ENCODE results near the gene SLC6A2. TPM values are rescaled to one million over a fixed set of nuclear protein-coding genes. Genes with fewer than 3 reads are reported as not detected.

Gene SLC6A2
- total RNA-seq, 2 experiments from 2014 or later, result not detected

DNA sequence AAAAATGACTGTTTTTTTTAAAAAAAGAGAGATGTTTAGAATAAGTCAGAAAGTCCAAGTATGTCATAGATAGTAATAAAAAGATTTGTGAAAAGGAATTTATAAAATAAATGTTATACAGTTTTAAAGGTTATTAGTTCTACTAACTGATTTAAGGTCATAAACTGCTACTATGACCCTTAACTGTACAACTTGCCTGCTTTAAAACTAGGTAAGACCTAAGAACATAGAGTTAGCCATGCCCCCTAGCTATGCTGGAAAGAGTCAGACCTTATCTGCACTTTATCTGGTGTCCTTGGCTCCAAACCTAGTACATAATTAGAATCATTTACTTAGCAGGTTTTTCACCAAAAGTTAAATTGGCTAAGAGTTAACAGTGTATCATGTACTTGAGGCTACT is 23.5 kb upstream of the SLC6A2 start:
- no peaks in the 10 kb centered on the region for H3K9me3 Mint-ChIP-seq
- CTCF ChIA-PET, result interaction anchor here (1.5 kb wide), 1 partner anchor 167 kb away, joined by 4 read pairs; no protein-coding TSS in a partner anchor
- no peak overlapping the region for H3K4me3 Mint-ChIP-seq
- H3K27ac Mint-ChIP-seq, result no peak overlapping the region
- intact Hi-C loops (cut with micrococcal nuclease), result no loop called here
- no peaks in the 10 kb centered on the region for H3K4me1 Mint-ChIP-seq (ENCODE audit: low read depth)
- H3K27me3 Mint-ChIP-seq, result peaks cover 6% of the 10 kb centered on the region
- DNase-seq, result no peak
- POLR2A ChIA-PET, result no interaction called here
- H3K36me3 Mint-ChIP-seq, result no peaks in the 10 kb centered on the region

GRCh38 chr16:55634193-55634592 is 21.6 kb upstream of the SLC6A2 start:
- ChIA-PET CTCF (no interaction called here), POLR2A (no interaction called here)
- H3K9me3 Mint-ChIP-seq, result no peaks in the 10 kb centered on the region
- DNase-seq, result no peak
- H3K36me3 Mint-ChIP-seq, result no peaks in the 10 kb centered on the region
- H3K4me3 Mint-ChIP-seq, result no peak overlapping the region
- H3K27ac Mint-ChIP-seq, result no peak overlapping the region
- intact Hi-C loops (cut with micrococcal nuclease), result no loop called here
- H3K27me3 Mint-ChIP-seq, result peaks cover 8% of the 10 kb centered on the region
- no peaks in the 10 kb centered on the region for H3K4me1 Mint-ChIP-seq (ENCODE audit: low read depth)

- ChIA-PET POLR2A (no interaction called here), CTCF (no interaction called here)
Measured at GRCh38 chr16:55638256-55638655, 17.5 kb upstream of the SLC6A2 start.

DNA sequence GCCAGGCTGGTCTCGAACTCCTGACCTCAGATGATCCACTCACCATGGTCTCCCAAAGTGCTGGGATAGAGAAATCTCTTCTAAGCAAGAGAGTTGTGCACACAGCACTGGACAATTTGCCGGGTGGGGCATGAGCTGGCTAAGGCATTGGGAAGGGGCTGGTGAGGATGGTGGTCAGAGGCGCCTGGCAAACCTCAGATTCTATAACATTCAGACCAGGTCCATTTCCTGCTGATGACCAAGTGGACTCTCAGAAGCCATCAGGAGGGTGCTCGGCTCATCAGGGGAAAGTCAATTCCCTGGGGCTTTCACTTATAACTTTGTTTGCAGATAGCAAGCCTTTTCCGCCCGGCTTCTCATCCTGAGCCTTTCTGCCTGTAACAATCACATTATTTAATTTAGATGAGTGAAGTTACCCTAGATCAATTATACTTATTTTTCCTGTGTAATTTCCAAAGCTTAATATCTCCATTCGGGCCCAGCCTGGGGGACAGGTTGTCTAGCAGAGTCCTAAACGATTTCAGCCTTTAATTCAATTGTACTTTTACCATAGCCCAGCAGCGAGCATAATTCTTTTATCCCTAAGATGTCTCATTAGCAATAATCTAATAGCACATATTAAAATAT is 15.0 kb upstream of the SLC6A2 start:
- Mint-ChIP-seq H3K4me3 (no peak overlapping the region), H3K27ac (no peak overlapping the region), H3K9me3 (no peaks in the 10 kb centered on the region), H3K36me3 (no peaks in the 10 kb centered on the region), H3K27me3 (peaks cover 8% of the 10 kb centered on the region), H3K4me1 (ENCODE audit: low read depth) (no peaks in the 10 kb centered on the region)
- intact Hi-C loops (cut with micrococcal nuclease), result no loop called here
- ChIA-PET POLR2A (no interaction called here), CTCF (interaction anchor here (1.3 kb wide), 1 partner anchor 176 kb away, joined by 5 read pairs; no protein-coding TSS in a partner anchor)
- DNase-seq, result no peak

More at GRCh38 chr16:55638256-55638655, 17.5 kb upstream of the SLC6A2 start:
- intact Hi-C loops (cut with micrococcal nuclease), result no loop called here
- Mint-ChIP-seq H3K27me3 (peaks cover 8% of the 10 kb centered on the region), H3K36me3 (no peaks in the 10 kb centered on the region), H3K4me3 (no peak overlapping the region), H3K9me3 (no peaks in the 10 kb centered on the region), H3K4me1 (ENCODE audit: low read depth) (no peaks in the 10 kb centered on the region), H3K27ac (no peak overlapping the region)
- no peak for DNase-seq

DNA sequence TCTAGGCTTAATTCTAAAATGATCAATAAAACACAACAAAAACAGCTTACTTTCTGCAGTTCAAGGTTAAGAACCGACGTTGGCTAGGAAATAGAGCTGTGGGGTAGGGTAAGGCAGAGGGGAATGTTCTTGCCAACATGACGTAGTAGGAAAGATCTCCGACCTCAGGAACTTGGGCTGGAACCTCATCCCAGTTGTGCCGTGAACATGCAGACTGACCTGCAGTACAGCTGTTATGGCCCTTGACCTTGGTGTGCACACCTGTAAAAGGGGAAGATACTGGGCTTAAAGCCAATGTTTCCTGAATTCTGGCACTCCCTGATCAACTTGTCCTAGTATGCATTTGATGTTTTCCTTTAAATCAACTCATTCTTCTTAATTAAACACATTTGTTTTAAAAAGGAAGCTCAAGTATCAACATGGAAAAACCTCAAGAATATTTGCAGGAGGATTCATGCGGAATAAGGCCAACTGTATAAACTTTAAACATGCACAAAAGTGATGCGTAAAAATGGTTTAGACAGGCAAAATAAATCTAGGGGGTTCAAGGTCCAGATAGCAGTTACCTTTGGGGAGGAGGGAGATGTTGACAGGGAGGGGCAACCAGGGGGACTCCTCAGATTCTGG is 14.2 kb upstream of the SLC6A2 start:
- DNase-seq, result no peak
- intact Hi-C loops (cut with micrococcal nuclease), result no loop called here
- peaks cover 7% of the 10 kb centered on the region for H3K27me3 Mint-ChIP-seq
- no peak overlapping the region for H3K4me3 Mint-ChIP-seq
- no peaks in the 10 kb centered on the region for H3K4me1 Mint-ChIP-seq (ENCODE audit: low read depth)
- CTCF ChIA-PET, result interaction anchor here (1.3 kb wide), 1 partner anchor 177 kb away, joined by 5 read pairs; no protein-coding TSS in a partner anchor
- POLR2A ChIA-PET, result interaction anchor here (0.5 kb wide), 1 partner anchor 15 kb away, joined by 3 read pairs; no protein-coding TSS in a partner anchor
- H3K36me3 Mint-ChIP-seq, result no peaks in the 10 kb centered on the region
- no peak overlapping the region for H3K27ac Mint-ChIP-seq
- no peaks in the 10 kb centered on the region for H3K9me3 Mint-ChIP-seq

DNA sequence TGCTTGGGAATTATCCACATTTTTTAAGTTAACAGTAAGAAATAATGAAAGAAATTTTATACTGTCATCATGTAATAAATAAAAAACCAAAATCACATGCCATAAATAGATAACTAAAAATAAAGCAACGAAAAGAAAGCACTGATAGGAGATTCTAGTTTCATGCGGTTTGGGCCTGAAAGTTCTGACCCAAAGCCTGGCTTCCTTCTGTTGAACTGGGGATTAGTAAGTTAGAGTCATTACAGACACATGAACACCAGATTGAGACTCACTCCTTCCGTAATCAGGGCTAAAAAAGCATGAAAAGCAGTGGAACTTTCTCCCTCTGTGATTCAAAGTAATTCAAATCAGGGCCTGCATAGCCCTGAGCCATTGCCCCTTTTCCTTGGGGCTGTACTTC is 13.2 kb upstream of the SLC6A2 start:
- DNase-seq, result no peak
- ChIA-PET CTCF (interaction anchor here (1.2 kb wide), 1 partner anchor 178 kb away, joined by 4 read pairs; no protein-coding TSS in a partner anchor), POLR2A (no interaction called here)
- H3K27ac Mint-ChIP-seq, result no peak overlapping the region
- no peak overlapping the region for H3K4me3 Mint-ChIP-seq
- no peaks in the 10 kb centered on the region for H3K9me3 Mint-ChIP-seq
- no peaks in the 10 kb centered on the region for H3K4me1 Mint-ChIP-seq (ENCODE audit: low read depth)
- H3K36me3 Mint-ChIP-seq, result no peaks in the 10 kb centered on the region
- intact Hi-C loops (cut with micrococcal nuclease), result no loop called here
- peaks cover 7% of the 10 kb centered on the region for H3K27me3 Mint-ChIP-seq

DNA sequence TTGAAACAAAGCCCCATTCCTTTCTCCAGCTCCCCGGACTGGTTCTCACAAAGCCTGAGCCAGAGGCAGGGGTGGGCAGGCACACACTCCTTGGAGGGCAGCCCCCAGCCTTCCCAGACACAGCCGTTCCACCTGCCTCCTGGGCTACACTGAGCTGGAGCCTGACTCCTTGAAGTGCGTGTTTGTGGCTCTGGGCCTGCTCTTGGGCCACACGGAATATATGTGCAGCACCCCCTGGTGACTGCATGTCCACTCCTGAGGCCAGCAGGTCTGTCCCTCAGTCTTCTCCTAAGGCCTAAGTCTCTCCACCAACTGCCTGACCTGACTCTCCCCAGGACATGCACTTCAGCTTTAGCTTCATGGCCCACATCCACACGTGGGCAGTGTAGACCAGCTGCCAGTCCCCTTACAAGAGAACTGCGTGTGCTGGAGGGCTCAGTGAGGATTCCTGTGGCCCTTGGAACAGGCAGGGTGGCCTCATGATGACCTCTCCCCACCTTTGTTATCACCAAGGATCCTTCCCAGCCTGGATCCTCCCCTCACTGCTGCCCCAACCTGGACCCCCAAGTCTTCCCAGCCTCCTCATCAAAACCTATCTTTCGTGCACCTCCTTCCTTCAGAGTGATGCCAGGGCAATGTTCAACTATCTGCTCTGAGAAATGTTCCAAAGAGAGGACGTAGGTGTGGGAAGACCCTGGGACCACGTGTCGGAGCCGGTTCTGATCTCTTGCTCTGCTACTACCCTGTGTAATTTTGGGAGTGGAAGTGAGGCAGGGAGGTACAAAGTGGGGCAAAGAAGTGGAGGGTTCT is 12.4 kb upstream of the SLC6A2 start:
- CTCF ChIA-PET, result interaction anchor here (1.2 kb wide), 1 partner anchor 179 kb away, joined by 4 read pairs; no protein-coding TSS in a partner anchor
- no peaks in the 10 kb centered on the region for H3K36me3 Mint-ChIP-seq
- no peaks in the 10 kb centered on the region for H3K4me1 Mint-ChIP-seq (ENCODE audit: low read depth)
- DNase-seq, result no peak
- no peaks in the 10 kb centered on the region for H3K9me3 Mint-ChIP-seq
- H3K27me3 Mint-ChIP-seq, result peaks cover 7% of the 10 kb centered on the region
- H3K27ac Mint-ChIP-seq, result no peak overlapping the region
- POLR2A ChIA-PET, result no interaction called here
- no peak overlapping the region for H3K4me3 Mint-ChIP-seq
- intact Hi-C loops (cut with micrococcal nuclease), result no loop called here

- H3K4me1 Mint-ChIP-seq (ENCODE audit: low read depth), result no peaks in the 10 kb centered on the region
- POLR2A ChIA-PET, result no interaction called here
- no peaks in the 10 kb centered on the region for H3K9me3 Mint-ChIP-seq
- DNase-seq, result no peak
- no peaks in the 10 kb centered on the region for H3K36me3 Mint-ChIP-seq
- H3K4me3 Mint-ChIP-seq, result no peak overlapping the region
- H3K27ac Mint-ChIP-seq, result no peak overlapping the region
- intact Hi-C loops (cut with micrococcal nuclease), result no loop called here
- CTCF ChIA-PET, result interaction anchor here (1.4 kb wide), 1 partner anchor 181 kb away, joined by 4 read pairs; no protein-coding TSS in a partner anchor
- peaks cover 2% of the 10 kb centered on the region for H3K27me3 Mint-ChIP-seq
Measured at GRCh38 chr16:55645986-55646385, 9.8 kb upstream of the SLC6A2 start.

DNA sequence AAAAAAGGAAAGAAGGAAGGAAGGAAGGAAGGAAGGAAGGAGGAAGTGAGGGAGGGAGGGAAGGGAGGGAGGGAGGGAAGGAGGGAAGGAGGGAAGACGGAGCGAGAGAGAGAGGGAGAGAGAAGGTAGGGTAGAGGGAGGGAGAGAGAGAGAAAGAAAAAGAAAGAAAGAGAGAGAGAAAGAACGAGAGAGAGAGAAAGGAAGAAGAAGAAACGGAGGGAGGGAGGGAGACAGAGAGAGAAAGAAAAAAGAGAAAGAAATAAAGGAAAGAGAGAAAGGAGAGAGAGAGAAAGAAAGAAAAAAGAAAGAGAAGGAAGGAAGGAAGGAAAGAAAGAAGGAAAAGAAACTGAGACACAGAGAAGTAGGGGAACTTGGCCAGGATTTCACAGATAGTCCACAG is 8.4 kb upstream of the SLC6A2 start:
- POLR2A ChIA-PET, result no interaction called here
- H3K4me1 Mint-ChIP-seq (ENCODE audit: low read depth), result no peaks in the 10 kb centered on the region
- no peak overlapping the region for H3K4me3 Mint-ChIP-seq
- no peak overlapping the region for H3K27ac Mint-ChIP-seq
- intact Hi-C loops (cut with micrococcal nuclease), result no loop called here
- no peaks in the 10 kb centered on the region for H3K36me3 Mint-ChIP-seq
- no peaks in the 10 kb centered on the region for H3K9me3 Mint-ChIP-seq
- CTCF ChIA-PET, result interaction anchor here (1.4 kb wide), 1 partner anchor 182 kb away, joined by 4 read pairs; no protein-coding TSS in a partner anchor
- DNase-seq, result no peak
- H3K27me3 Mint-ChIP-seq, result peaks cover 6% of the 10 kb centered on the region

GRCh38 chr16:55647798-55648197 is 8.0 kb upstream of the SLC6A2 start:
- no peak overlapping the region for H3K27ac Mint-ChIP-seq
- ChIA-PET POLR2A (no interaction called here), CTCF (no interaction called here)

DNA sequence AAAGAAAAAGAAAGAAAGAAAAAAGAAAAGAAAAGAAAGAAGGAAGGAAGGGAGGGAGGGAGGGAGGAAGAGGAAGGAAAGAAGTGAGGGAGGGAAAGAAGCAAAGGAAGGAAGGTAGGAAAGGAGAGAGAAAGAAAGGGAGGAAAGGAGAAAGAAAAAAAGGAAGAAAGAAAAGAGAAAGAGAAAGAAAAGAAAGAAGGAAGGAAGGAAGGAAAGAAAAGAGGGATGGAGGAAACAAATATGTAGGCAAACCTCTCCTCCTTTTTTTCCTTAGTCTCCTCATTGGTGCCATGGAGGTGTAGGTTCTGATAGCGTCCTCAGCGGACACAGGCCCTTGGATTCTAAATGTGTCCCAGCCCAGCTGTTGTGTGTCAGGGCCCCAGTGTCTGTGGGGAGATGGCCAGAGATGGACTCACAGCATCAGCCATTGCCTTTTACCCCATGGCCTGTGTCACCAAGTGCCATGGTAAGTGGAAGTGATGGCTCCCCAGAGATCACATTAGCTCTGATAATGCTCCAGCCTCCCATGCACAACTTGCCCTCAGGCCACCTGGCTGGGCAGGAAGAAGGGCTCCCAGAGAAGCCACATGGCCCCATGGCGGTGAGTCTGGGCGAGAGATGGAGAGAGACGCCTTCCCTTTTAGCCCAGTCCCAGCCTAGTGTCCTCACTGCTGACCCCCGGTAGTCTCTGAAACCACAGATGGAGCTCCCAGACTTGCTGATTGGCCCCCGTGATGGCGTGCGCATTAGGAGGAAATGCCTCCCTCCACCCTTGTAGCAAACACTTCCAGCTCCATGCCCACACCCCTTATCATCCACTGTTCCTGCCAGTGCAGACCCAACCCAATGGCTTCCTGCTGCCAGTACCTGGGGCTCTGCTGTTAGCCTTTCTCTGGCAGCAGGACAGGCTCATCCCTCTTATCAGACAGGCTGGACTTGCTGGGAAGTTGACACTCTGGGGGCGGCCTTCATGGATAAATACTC is 3.7 kb upstream of the SLC6A2 start:
- Mint-ChIP-seq H3K4me1 (ENCODE audit: low read depth) (no peaks in the 10 kb centered on the region), H3K36me3 (no peaks in the 10 kb centered on the region), H3K27me3 (peaks cover 10% of the 10 kb centered on the region), H3K27ac (no peak overlapping the region), H3K9me3 (no peaks in the 10 kb centered on the region), H3K4me3 (no peak overlapping the region)
- intact Hi-C loops (cut with micrococcal nuclease), result no loop called here
- ChIA-PET POLR2A (no interaction called here), CTCF (no interaction called here)
- DNase-seq, result no peak

More at GRCh38 chr16:55647798-55648197, 8.0 kb upstream of the SLC6A2 start:
- intact Hi-C loops (cut with micrococcal nuclease), result no loop called here
- Mint-ChIP-seq H3K9me3 (no peaks in the 10 kb centered on the region), H3K4me3 (no peak overlapping the region), H3K36me3 (no peaks in the 10 kb centered on the region), H3K4me1 (ENCODE audit: low read depth) (no peaks in the 10 kb centered on the region), H3K27me3 (peaks cover 7% of the 10 kb centered on the region)
- DNase-seq, result no peak
